HepG2 (cell line): ENCODE data around the gene ATG16L1. TPM values are rescaled to one million over a fixed set of nuclear protein-coding genes. Genes with fewer than 3 reads are reported as not detected.
A peak's percentile ranks its signal among the peaks of the same experiment; 100 is the strongest.

Source experiments
- ATAC-seq: fragments of 200-7000 bp; cut with Tn5 transposase; 3 replicates; pipeline ENCODE4 v1.9.1; 2020; ENCODE audit warnings: mild to moderate bottlenecking, moderate library complexity
- BruUV-seq: library from RNA; stranded (reverse); fragments of 400-500 nt; replicated peaks from 2 replicates; lab custom pipeline; 2021; lab: Mats Ljungman, UMichigan
- CTCF ChIA-PET: fragments of 300-600 bp; formaldehyde crosslinking; extraction: SDS; loops from one replicate; lab custom pipeline; 2021; ENCODE audit warnings: low total read pairs, inconsistent platforms, low intra/inter-chr PET ratio; lab: Yijun Ruan, JAX
- POLR2A ChIA-PET: fragments of 350-600 bp; sonication (Branson Sonifier 250); formaldehyde crosslinking; loops from one replicate; lab custom pipeline; 2020; ENCODE audit warnings: antibody characterized with exemption, inconsistent platforms; lab: Yijun Ruan, JAX
- DNase-seq: peaks from one replicate; pipeline ENCODE4 v3.0.0-alpha.2; 2015; ENCODE audit warnings: low spot score
- FAIRE-seq: peaks from 3 replicates; lab custom pipeline; 2011; peaks lifted over from hg19 to GRCh38; lab: Jason Lieb, UNC
- H2AFZ ChIP-seq: one replicate; pipeline ENCODE4 v1.6.1; 2011; ENCODE audit warnings: low read length, inconsistent platforms
- H3K27ac ChIP-seq: fragments of 300-600 bp; 3 replicates; pipeline ENCODE4 v1.8.0; 2011; ENCODE audit warnings: mixed run types, mild to moderate bottlenecking, mixed read lengths, low read length, inconsistent platforms; ENCODE audit not compliant: insufficient read depth; ENCODE audit errors: extremely low read length
- H3K27me3 ChIP-seq, 2 experiments: fragments of 200-600 bp in 1 of 2; 2 replicates in 1 of 2; 3 replicates in 1 of 2; pipeline versions ENCODE4 v1.6.0 to v1.8.0; 2011; ENCODE audit warnings: low read length in 2 of 2, mild to moderate bottlenecking in 2 of 2, moderate library complexity in 2 of 2, inconsistent platforms in 1 of 2; ENCODE audit not compliant: insufficient read depth in 2 of 2, control insufficient read depth in 1 of 2
- H3K36me3 ChIP-seq, 2 experiments: fragments of 200-600 bp in 1 of 2; replicated peaks in 1 of 2; 2 replicates in 1 of 2; 3 replicates in 1 of 2; pipeline versions ENCODE4 v1.5.1 to v1.8.0; 2011; ENCODE audit warnings: low read length in 2 of 2, inconsistent platforms in 1 of 2; ENCODE audit not compliant: insufficient read depth in 2 of 2, control insufficient read depth in 1 of 2
- H3K4me1 ChIP-seq: 2 replicates; pipeline ENCODE4 v1.5.1; 2012; ENCODE audit warnings: low read length, inconsistent platforms; ENCODE audit not compliant: insufficient read depth
- H3K4me2 ChIP-seq: 2 replicates; pipeline ENCODE4 v1.6.0; 2011; ENCODE audit warnings: low read depth, low read length, inconsistent platforms
- H3K4me3 ChIP-seq, 3 experiments: fragments of 200-600 bp in 1 of 3; sonication (generic), shearing (Covaris generic) in 1 of 3; replicated peaks in 1 of 3; 2 replicates each; pipeline ENCODE4 v1.5.1; 2011 to 2016; ENCODE audit warnings: low read length in 3 of 3, inconsistent platforms in 2 of 3, low read depth in 2 of 3, mild to moderate bottlenecking in 2 of 3, control low read depth in 1 of 3, mixed read lengths in 1 of 3; ENCODE audit not compliant: insufficient read depth in 1 of 3
- H3K79me2 ChIP-seq: one replicate; pipeline ENCODE4 v1.6.1; 2011; ENCODE audit warnings: low read length, inconsistent platforms; ENCODE audit not compliant: insufficient read depth
- H3K9ac ChIP-seq: 2 replicates; pipeline ENCODE4 v1.6.0; 2011; ENCODE audit warnings: mild to moderate bottlenecking, low read depth, low read length, inconsistent platforms; ENCODE audit not compliant: insufficient read depth
- H3K9me3 ChIP-seq: 2 replicates; pipeline ENCODE4 v1.5.1; 2012; ENCODE audit warnings: mild to moderate bottlenecking, low read length
- H4K20me1 ChIP-seq: 2 replicates; pipeline ENCODE4 v1.6.0; 2011; ENCODE audit warnings: inconsistent platforms, mild to moderate bottlenecking, low read length, moderate library complexity; ENCODE audit not compliant: insufficient read depth
- GABPA ChIP-seq, 2 experiments: IDR thresholded peaks; 2 replicates each; pipeline ENCODE4 v1.6.1; 2011 to 2016; ENCODE audit warnings: low read depth in 2 of 2, low read length in 1 of 2, missing biosample characterization in 1 of 2, missing genetic modification characterization in 1 of 2
- GMEB2 ChIP-seq: IDR thresholded peaks from 2 replicates; pipeline ENCODE4 v1.6.1; 2016; ENCODE audit warnings: missing biosample characterization, missing genetic modification reagents, low read depth
- MBNL3 ChIP-seq: fragments of 250-450 bp; sonication (Bioruptor Pico); conservative IDR thresholded peaks from 2 replicates; pipeline ENCODE4 v1.8.0; 2022; ENCODE audit warnings: mild to moderate bottlenecking, inconsistent platforms
- NRL ChIP-seq: sonication (generic); formaldehyde crosslinking; IDR thresholded peaks from 2 replicates; pipeline ENCODE4 v1.5.0; 2020; ENCODE audit warnings: missing genetic modification reagents, mild to moderate bottlenecking, moderate library complexity, borderline replicate concordance
- SPEN ChIP-seq: sonication (generic); formaldehyde crosslinking; IDR thresholded peaks from 2 replicates; pipeline ENCODE4 v1.5.1; 2020; ENCODE audit warnings: low read depth, mild to moderate bottlenecking, missing genetic modification reagents
- ZNF550 ChIP-seq: sonication (generic); formaldehyde crosslinking; IDR thresholded peaks from 2 replicates; pipeline ENCODE4 v1.4.0; 2020; ENCODE audit warnings: mild to moderate bottlenecking, missing genetic modification reagents, borderline replicate concordance
- ZNF672 ChIP-seq: sonication (generic); formaldehyde crosslinking; IDR thresholded peaks from 2 replicates; pipeline ENCODE4 v1.8.1; 2022; ENCODE audit warnings: missing genetic modification reagents
- ZNF781 ChIP-seq: sonication (generic); formaldehyde crosslinking; IDR thresholded peaks from 2 replicates; pipeline ENCODE4 v1.5.1; 2020; ENCODE audit warnings: borderline replicate concordance, mild to moderate bottlenecking, missing genetic modification reagents; ENCODE audit errors: not compliant biosample characterization
- WGBS: methylation state at CpG from one replicate; pipeline ENCODE4 v1.1.6; 2017; ENCODE audit warnings: low lambda C conversion rate; 5-methylcytosine and 5-hydroxymethylcytosine counted together
- in situ Hi-C: cut with HindIII; loops from 2 replicates; pipeline ENCODE4 v1.10.0; 2017; ENCODE audit warnings: low pct_unique_long_range_greater_than_20kb; ENCODE audit not compliant: extremely low pct_ligation_motif_present
- intact Hi-C: fragments of 100-400 bp; cut with micrococcal nuclease; formaldehyde crosslinking; loops from one replicate; pipeline ENCODE4 v1.10.0; 2022; ENCODE audit not compliant: unreplicated experiment
- polyA plus RNA-seq, 8 experiments: library from polyadenylated mRNA; depleted of rRNA in 3 of 8; stranded (reverse) in 7 of 8; unstranded in 1 of 8; fragments of >200 nt; fragmentation: Illumina TruSeq in 4 of 8; extraction: Trizol in 4 of 8; gene quantifications; 2 replicates each; pipeline versions ENCODE4 v1.2.1 to v1.2.3, GENCODE V29; 2011 to 2016; ENCODE audit warnings: low read depth in 4 of 8, missing spikeins in 1 of 8, mixed read lengths in 1 of 8; ENCODE audit not compliant: insufficient read depth in 1 of 8
- total RNA-seq, 5 experiments: library from RNA; depleted of rRNA; stranded (reverse); fragments of >200 nt; fragmentation: Illumina TruSeq; extraction: Trizol; gene quantifications; 2 replicates each; pipeline ENCODE4 v1.2.3, GENCODE V29; 2016; ENCODE audit warnings: low read depth in 1 of 5

ATG16L1 gene
- total and polyA plus RNA-seq, 2 of the 13 experiments (the other 11 are each of a cell fraction or from before 2014, with no cell fraction given), result 26.0 to 51.7 TPM

- no peak for DNase-seq
- 14% methylated on average over 6 of the region's 6 CpGs for WGBS
- POLR2A ChIA-PET, result no interaction called here
- peak overlapping the region; percentile 59 for H3K4me2 ChIP-seq
- H3K9ac ChIP-seq, result no peak overlapping the region
- no TSS peak for BruUV-seq
- no peaks in the 10 kb centered on the region for H4K20me1 ChIP-seq
- H3K4me1 ChIP-seq, result peaks cover 13% of the 10 kb centered on the region
- ATAC-seq, result no peak
- no peak overlapping the region for H3K27ac ChIP-seq
- no peaks in the 10 kb centered on the region for H3K36me3 ChIP-seq
- FAIRE-seq, result no peak
- H3K9me3 ChIP-seq, result no peaks in the 10 kb centered on the region
- peaks cover 4 to 33% of the 10 kb centered on the region in 2 experiments; a peak in 4 of 5 replicates for H3K27me3 ChIP-seq
- no peaks in the 10 kb centered on the region for H3K79me2 ChIP-seq
- no peak overlapping the region for H2AFZ ChIP-seq
- no peak overlapping the region; a peak in 1 of 6 replicates for H3K4me3 ChIP-seq
- CTCF ChIA-PET, result no interaction called here
- TF ChIP-seq NRL (CRISPR knock-in tag) (no peak), ZNF781 (CRISPR knock-in tag) (no peak), SPEN (CRISPR knock-in tag) (no peak), GMEB2 (CRISPR knock-in tag) (no peak), ZNF550 (CRISPR knock-in tag) (no peak), GABPA (IDR thresholded peaks at IDR 0.05; ENCODE audit: low read depth, low read length) (no peak), GABPA (CRISPR knock-in tag; IDR thresholded peaks at IDR 0.05; ENCODE audit: low read depth) (no peak), MBNL3 (CRISPR knock-in tag) (no peak), ZNF672 (CRISPR knock-in tag) (no peak)
- in situ Hi-C loops (loop anchor here (25.0 kb wide), 1 partner anchor 516 kb away; no protein-coding TSS in a partner anchor), intact Hi-C loops (no loop called here)
Observed at GRCh38 chr2:233321166-233321565, 69.7 kb downstream of the ATG16L1 start.
